Measurements from ENCODE around the gene AEBP1.

DNA sequence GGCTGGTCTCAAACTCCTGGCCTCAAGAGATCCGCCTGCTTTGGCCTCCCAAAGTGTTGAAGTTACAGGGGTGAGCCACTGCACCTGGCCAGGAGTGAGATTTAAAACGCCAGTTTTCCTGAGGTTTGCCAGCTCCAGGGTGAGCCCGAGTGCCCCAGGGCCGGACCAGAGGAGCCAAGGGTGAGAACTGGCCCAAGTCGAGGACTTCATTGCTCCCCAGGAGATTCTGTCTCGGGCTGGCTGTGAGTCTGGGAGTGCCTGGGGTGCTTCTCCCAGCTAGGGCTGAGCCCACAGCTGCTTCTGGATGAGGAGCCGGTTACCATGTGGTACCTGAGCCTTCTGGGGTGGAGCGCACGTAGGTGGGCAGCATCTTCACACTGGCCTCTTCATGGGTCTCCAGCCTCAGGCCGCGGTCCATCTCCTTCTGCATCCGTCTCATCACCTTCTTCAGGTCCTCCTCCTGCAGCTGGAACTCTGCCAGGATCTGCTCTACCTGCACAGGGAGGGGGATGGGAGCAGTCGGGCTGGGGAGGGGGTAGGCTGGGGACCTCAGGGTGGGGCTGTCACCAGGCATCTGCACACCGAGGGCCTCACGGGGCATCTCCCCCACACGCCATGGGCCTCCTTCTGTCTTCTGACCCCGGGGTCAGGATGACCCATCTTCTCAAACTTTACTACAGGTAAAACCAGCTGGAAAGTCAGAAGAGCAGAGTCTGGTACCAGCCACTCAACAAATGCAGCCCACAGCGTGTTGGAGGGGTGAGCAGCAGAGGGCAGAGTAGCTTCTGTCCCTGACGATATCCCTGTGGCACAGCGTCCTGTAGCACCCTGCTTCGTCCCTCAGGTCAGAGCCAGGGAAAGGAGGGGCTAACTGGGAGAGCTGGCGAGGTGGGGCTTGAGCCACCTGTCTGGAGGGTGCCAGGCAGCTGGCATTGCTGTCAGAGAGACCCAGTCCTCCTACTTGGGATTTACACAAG, 49.1 kb downstream of the AEBP1 start:
- TF ChIP-seq, protein P1, sequence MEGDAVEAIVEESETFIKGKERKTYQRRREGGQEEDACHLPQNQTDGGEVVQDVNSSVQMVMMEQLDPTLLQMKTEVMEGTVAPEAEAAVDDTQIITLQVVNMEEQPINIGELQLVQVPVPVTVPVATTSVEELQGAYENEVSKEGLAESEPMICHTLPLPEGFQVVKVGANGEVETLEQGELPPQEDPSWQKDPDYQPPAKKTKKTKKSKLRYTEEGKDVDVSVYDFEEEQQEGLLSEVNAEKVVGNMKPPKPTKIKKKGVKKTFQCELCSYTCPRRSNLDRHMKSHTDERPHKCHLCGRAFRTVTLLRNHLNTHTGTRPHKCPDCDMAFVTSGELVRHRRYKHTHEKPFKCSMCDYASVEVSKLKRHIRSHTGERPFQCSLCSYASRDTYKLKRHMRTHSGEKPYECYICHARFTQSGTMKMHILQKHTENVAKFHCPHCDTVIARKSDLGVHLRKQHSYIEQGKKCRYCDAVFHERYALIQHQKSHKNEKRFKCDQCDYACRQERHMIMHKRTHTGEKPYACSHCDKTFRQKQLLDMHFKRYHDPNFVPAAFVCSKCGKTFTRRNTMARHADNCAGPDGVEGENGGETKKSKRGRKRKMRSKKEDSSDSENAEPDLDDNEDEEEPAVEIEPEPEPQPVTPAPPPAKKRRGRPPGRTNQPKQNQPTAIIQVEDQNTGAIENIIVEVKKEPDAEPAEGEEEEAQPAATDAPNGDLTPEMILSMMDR (conservative IDR thresholded peaks at IDR 0.05; ENCODE audit: low read depth in 2 of 2): peak in 1 of 2 experiments; percentile 47; a peak in 2 of 4 replicates
- TF ChIP-seq POLR2AphosphoS5 (IDR thresholded peaks at IDR 0.05; ENCODE audit: low read depth) (no peak), EZH2 (IDR thresholded peaks at IDR 0.05; ENCODE audit: low read depth, unreplicated experiment) (no peak), CREB1 (CRISPR knock-in tag; IDR thresholded peaks at IDR 0.05; ENCODE audit: low read depth) (no peak), EZH2phosphoT487 (IDR thresholded peaks at IDR 0.05; ENCODE audit: unreplicated experiment) (no peak), JUNB (IDR thresholded peaks at IDR 0.05; ENCODE audit: unreplicated experiment) (no peak), ZNF331 (CRISPR knock-in tag; IDR thresholded peaks at IDR 0.05; ENCODE audit: low read depth) (no peak), STAT1 (IDR thresholded peaks at IDR 0.05; ENCODE audit: unreplicated experiment) (no peak)
- TF ChIP-seq, protein P2, sequence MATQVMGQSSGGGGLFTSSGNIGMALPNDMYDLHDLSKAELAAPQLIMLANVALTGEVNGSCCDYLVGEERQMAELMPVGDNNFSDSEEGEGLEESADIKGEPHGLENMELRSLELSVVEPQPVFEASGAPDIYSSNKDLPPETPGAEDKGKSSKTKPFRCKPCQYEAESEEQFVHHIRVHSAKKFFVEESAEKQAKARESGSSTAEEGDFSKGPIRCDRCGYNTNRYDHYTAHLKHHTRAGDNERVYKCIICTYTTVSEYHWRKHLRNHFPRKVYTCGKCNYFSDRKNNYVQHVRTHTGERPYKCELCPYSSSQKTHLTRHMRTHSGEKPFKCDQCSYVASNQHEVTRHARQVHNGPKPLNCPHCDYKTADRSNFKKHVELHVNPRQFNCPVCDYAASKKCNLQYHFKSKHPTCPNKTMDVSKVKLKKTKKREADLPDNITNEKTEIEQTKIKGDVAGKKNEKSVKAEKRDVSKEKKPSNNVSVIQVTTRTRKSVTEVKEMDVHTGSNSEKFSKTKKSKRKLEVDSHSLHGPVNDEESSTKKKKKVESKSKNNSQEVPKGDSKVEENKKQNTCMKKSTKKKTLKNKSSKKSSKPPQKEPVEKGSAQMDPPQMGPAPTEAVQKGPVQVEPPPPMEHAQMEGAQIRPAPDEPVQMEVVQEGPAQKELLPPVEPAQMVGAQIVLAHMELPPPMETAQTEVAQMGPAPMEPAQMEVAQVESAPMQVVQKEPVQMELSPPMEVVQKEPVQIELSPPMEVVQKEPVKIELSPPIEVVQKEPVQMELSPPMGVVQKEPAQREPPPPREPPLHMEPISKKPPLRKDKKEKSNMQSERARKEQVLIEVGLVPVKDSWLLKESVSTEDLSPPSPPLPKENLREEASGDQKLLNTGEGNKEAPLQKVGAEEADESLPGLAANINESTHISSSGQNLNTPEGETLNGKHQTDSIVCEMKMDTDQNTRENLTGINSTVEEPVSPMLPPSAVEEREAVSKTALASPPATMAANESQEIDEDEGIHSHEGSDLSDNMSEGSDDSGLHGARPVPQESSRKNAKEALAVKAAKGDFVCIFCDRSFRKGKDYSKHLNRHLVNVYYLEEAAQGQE (IDR thresholded peaks at IDR 0.05; ENCODE audit: unreplicated experiment): no peak
- TF ChIP-seq, protein P3, sequence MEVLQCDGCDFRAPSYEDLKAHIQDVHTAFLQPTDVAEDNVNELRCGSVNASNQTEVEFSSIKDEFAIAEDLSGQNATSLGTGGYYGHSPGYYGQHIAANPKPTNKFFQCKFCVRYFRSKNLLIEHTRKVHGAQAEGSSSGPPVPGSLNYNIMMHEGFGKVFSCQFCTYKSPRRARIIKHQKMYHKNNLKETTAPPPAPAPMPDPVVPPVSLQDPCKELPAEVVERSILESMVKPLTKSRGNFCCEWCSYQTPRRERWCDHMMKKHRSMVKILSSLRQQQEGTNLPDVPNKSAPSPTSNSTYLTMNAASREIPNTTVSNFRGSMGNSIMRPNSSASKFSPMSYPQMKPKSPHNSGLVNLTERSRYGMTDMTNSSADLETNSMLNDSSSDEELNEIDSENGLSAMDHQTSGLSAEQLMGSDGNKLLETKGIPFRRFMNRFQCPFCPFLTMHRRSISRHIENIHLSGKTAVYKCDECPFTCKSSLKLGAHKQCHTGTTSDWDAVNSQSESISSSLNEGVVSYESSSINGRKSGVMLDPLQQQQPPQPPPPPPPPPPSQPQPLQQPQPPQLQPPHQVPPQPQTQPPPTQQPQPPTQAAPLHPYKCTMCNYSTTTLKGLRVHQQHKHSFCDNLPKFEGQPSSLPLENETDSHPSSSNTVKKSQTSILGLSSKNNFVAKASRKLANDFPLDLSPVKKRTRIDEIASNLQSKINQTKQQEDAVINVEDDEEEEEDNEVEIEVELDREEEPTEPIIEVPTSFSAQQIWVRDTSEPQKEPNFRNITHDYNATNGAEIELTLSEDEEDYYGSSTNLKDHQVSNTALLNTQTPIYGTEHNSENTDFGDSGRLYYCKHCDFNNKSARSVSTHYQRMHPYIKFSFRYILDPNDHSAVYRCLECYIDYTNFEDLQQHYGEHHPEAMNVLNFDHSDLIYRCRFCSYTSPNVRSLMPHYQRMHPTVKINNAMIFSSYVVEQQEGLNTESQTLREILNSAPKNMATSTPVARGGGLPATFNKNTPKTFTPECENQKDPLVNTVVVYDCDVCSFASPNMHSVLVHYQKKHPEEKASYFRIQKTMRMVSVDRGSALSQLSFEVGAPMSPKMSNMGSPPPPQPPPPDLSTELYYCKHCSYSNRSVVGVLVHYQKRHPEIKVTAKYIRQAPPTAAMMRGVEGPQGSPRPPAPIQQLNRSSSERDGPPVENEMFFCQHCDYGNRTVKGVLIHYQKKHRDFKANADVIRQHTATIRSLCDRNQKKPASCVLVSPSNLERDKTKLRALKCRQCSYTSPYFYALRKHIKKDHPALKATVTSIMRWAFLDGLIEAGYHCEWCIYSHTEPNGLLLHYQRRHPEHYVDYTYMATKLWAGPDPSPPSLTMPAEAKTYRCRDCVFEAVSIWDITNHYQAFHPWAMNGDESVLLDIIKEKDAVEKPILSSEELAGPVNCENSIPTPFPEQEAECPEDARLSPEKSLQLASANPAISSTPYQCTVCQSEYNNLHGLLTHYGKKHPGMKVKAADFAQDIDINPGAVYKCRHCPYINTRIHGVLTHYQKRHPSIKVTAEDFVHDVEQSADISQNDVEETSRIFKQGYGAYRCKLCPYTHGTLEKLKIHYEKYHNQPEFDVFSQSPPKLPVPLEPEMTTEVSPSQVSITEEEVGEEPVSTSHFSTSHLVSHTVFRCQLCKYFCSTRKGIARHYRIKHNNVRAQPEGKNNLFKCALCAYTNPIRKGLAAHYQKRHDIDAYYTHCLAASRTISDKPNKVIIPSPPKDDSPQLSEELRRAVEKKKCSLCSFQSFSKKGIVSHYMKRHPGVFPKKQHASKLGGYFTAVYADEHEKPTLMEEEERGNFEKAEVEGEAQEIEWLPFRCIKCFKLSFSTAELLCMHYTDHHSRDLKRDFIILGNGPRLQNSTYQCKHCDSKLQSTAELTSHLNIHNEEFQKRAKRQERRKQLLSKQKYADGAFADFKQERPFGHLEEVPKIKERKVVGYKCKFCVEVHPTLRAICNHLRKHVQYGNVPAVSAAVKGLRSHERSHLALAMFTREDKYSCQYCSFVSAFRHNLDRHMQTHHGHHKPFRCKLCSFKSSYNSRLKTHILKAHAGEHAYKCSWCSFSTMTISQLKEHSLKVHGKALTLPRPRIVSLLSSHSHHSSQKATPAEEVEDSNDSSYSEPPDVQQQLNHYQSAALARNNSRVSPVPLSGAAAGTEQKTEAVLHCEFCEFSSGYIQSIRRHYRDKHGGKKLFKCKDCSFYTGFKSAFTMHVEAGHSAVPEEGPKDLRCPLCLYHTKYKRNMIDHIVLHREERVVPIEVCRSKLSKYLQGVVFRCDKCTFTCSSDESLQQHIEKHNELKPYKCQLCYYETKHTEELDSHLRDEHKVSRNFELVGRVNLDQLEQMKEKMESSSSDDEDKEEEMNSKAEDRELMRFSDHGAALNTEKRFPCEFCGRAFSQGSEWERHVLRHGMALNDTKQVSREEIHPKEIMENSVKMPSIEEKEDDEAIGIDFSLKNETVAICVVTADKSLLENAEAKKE (CRISPR knock-in tag; IDR thresholded peaks at IDR 0.05): no peak
- TF ChIP-seq, protein P4, sequence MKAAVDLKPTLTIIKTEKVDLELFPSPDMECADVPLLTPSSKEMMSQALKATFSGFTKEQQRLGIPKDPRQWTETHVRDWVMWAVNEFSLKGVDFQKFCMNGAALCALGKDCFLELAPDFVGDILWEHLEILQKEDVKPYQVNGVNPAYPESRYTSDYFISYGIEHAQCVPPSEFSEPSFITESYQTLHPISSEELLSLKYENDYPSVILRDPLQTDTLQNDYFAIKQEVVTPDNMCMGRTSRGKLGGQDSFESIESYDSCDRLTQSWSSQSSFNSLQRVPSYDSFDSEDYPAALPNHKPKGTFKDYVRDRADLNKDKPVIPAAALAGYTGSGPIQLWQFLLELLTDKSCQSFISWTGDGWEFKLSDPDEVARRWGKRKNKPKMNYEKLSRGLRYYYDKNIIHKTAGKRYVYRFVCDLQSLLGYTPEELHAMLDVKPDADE (IDR thresholded peaks at IDR 0.05): no peak
